GM23338 (cell line): Measurements from ENCODE around the gene HMX2.

ENCODE experiments used
- CTCF ChIP-seq, 2 experiments: fragments of 200-600 bp in 1 of 2; sonication (generic) in 1 of 2; conservative IDR thresholded peaks; 2 replicates each; pipeline versions ENCODE4 v1.5.1 to v1.6.1; 2016 to 2017; ENCODE audit warnings: antibody characterized with exemption in 2 of 2, low read depth in 2 of 2, mild to moderate bottlenecking in 2 of 2, moderate library complexity in 1 of 2
- EZH2 ChIP-seq: fragments of 200-600 bp; sonication (generic); IDR thresholded peaks from one replicate; pipeline ENCODE4 v1.8.0; 2017; ENCODE audit warnings: antibody characterized with exemption, mild to moderate bottlenecking, low read depth; ENCODE audit not compliant: unreplicated experiment
- EZH2phosphoT487 ChIP-seq: fragments of 200-600 bp; sonication (generic); IDR thresholded peaks from one replicate; pipeline ENCODE4 v1.8.1; 2018; ENCODE audit warnings: antibody characterized with exemption; ENCODE audit not compliant: unreplicated experiment
- POLR2AphosphoS5 ChIP-seq: IDR thresholded peaks from 2 replicates; pipeline ENCODE4 v1.6.1; 2016; ENCODE audit warnings: antibody characterized with exemption, low read depth

DNA sequence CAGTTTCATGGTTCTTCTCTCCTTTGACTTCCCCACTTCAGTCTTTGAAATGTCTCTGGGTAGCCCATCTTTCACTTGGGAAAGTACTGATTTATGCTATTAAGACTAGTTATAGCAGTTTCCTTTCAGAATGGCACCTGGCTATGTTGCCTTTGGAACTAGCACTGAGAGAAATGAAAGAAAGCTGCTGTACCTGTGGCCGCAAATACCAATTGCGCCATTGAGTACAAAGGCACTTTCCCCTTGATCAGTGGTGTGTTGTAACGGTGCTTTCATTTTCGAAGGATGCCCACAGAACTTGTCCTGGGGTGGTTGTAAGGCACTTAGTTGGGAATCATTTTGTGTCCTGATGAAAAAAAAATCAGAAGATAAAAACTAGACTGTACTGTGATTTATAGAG lies 23.0 kb downstream of the HMX2 start:
- no peak for TF ChIP-seq POLR2AphosphoS5
- TF ChIP-seq EZH2 = no peak
- no peak for TF ChIP-seq CTCF (conservative IDR thresholded peaks at IDR 0.05; ENCODE audit: low read depth in 2 of 2)
- TF ChIP-seq EZH2phosphoT487 = no peak
